Stimulated activated naive CD8-positive, alpha-beta T cell treated with anti-CD3 and anti-CD28 coated beads, Interleukin-15, Interleukin-2, amounts not matched to agents 100 U/mL and 50 U/mL, for 24 hours (primary cell): ENCODE measurements around the gene LSMEM2.
"Not testable (repeated sequence)": the region's sequence is repeated elsewhere in the genome, so short reads cannot be mapped to it uniquely, and the experiment has no call there.

Source experiments
- ATAC-seq: fragments of 150-1000 bp; cut with Tn5 transposase; one replicate; pipeline ENCODE4 v1.10.0; 2021
- DNase-seq: peaks from one replicate; pipeline ENCODE4 v3.0.0; 2021

LSMEM2 gene

DNA sequence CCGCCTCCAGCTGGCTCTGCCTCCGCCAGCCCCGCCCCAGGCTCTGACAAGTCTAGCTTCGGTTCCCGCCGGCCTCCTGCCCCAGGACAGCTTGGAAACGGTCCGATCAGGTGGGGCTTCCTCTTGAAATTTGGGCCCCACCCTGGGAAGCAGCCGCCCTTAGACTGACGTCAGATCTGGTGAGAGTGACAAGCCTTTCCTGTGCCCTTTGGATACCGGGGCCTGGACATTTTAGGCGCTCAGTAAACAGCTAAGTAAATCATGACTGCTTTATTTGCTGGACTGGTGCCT, 20.7 kb downstream of the LSMEM2 start:
- no peak for ATAC-seq
- DNase-seq, result no peak

DNA sequence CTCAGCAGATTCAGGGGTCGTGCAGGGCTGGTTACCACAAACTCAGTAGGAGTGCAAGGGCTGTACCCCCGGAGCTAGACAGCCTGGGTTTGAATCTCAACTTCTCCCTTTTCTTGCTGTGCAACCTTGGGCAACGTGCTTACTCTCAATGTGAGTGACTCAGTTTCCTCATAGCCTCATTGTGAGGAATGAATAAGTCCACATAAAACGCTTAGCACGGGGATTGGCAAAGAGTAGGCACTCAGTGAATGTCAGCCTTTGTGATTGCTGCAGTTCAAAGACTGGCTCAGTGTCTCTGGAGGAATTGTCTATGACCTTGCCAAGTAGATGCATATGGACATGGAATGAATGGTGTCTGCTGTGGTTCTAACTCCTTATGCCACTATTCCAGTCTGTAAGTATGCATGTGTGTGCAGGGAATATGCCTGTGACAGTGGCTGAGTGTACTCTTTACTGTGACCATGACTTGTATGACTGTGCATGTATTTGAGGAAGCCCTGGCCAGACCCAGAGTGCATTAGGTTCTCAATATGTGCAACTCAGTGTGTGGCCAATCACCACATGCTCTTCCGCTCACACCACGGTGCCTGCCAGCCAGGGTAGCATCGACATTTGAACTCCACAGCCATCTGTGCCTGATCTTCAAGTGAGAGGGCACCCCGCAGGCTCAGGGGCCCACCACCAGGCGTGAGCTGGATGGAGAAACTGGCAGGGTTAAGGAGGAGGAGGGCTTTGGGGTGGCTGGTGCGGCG, 21.2 kb downstream of the LSMEM2 start:
- no peak for DNase-seq
- no peak for ATAC-seq

- no peak for ATAC-seq
- no peak for DNase-seq
Measured at GRCh38 chr3:50300681-50301254, 21.9 kb downstream of the LSMEM2 start.

DNA sequence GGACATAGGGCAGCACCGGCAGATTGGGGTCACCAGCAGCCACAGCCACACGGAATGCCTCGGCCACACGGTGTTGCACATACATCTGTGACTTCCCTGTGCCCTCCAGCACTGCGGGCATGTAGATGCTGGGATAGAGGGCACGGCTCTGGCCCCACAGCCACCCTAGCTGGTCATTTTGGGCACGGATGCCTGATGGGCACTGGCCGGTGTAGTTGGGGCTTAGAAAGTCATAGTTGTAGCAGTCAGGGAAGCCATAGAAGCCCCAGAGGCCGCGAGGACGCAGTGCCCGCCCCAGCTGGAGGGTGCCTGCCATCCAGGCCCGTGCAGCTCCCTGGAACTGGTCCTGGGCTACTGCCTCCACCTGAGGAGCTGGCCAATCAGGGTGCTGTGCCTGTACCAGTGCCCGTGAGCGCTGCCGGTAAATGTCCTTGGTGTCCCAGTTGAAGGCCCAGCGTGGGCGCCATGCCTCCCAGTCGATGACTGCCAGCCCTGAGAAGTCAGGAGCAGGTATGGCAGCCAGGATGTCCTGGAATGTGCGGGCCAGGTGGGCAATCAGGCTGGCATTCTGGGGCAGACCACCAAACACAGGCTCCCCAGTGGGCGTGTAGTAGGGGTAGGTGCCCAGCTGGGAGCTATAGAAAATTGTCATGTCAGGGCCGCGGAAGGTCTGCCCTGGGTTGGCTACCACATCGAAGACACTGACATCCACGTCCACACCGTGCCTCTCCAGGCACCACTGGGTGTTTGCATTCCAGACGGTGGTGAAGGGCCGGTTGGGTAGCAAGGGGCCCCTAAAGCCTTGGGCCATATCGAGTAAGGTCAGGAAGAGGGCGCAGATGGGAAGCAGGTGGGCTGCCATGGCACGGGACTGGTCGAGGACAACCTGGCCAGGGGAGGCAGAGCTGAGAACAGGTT, 23.5 kb downstream of the LSMEM2 start:
- DNase-seq (no peak), ATAC-seq (no peak)

DNA sequence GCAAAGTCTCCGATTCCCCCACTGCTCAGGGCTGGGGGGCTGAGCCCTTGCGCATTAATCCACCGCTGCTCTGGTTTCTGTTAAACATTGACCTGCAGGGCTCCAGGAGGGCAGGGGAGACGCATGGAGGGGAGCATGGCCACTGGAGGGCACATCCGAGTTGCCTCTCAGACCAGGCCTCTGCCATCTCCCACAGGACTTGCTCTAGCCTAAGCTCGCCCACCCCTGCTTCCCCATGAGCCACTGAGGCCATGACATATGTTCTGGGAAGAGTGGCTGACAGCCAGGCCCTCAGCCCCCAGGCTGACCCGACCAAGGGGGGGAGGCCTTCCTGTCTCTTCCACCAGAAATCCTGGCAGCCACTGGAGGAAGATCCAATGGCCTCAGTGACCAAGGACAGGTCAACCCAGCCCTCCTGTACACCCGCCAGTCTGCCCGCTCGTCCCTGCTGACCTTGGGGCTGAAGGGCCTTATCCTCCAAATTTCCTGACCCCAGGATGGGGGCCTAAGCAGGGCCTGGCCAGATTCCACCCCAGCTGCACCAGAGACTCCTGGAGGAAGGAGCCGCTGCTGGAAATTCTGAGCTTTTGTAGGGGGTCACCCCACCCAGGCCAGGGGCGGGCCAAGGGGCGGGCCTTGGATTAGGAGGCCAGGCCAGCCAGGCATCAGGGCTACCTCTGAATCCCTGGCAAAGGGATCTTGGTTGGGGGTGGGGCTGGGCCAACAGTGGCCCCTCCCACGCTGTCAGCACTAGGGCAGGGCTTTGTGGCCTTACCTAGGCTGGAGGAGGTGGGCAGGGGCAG, 24.3 kb downstream of the LSMEM2 start, which contains the start of gene HYAL1:
Gene HYAL1 (minus strand): TSS at position 562 of the 803 bp plus-strand sequence. CDS start 618 bp downstream, outside the sequence.
- ATAC-seq, result no peak

GRCh38 chr3:50304601-50305000, 25.7 kb downstream of the LSMEM2 start:
- ATAC-seq, result peak; percentile 47
- DNase-seq, result no peak

More for the DNA sequence above, 24.3 kb downstream of the LSMEM2 start, which contains the start of gene HYAL1:
- no peak for DNase-seq

DNA sequence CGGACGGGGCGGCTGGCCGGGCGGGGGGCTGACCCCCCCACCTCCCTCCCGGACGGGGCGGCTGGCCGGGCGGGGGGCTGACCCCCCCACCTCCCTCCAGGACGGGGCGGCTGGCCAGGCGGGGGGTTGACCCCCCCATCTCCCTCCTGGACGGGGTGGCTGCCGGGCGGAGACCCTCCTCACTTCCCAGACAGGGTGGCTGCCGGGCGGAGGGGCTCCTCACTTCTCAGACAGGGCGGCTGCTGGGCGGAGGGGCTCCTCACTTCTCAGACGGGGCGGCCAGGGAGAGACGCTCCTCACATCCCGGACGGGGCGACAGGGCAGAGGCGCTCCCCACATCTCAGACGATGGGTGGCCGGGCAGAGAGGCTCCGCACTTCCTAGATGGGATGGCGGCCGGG, 33.2 kb downstream of the LSMEM2 start:
- not testable (repeated sequence) for ATAC-seq, DNase-seq

- DNase-seq (no peak), ATAC-seq (no peak)
Measured at GRCh38 chr3:50314342-50314741, 35.5 kb downstream of the LSMEM2 start.

- no peak for ATAC-seq
- DNase-seq, result no peak
Measured at GRCh38 chr3:50314816-50315215, 35.9 kb downstream of the LSMEM2 start.

DNA sequence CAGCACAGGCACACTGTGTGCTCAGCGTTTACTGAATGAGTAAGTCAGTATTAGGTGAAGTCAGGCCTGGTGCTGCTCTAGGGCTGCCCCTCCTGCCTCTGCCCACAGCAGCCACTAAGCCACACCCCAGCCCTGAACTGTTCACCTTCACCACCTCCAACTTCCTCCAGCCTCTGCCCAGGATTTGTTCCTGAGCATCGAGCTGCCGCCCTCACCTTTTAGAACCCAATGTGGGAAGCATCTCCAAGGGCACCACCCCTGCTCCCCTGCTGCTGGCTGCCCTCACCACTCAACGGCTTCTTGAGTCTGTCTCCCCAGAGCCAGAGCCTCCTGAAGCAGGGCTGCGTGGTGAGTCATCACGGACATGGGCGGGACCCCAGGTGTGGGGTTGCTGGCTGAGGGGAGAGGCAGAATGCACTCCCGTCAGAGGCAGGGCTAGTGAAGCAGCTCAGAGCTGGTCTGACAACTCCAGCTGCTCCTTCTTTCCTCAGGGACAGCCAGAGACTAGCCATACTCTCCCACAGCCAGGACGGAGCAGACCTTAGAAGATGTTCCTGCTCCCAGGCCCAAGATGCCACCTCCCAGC, 37.9 kb downstream of the LSMEM2 start:
- ATAC-seq (peak; percentile 33), DNase-seq (peak; percentile 63)

DNA sequence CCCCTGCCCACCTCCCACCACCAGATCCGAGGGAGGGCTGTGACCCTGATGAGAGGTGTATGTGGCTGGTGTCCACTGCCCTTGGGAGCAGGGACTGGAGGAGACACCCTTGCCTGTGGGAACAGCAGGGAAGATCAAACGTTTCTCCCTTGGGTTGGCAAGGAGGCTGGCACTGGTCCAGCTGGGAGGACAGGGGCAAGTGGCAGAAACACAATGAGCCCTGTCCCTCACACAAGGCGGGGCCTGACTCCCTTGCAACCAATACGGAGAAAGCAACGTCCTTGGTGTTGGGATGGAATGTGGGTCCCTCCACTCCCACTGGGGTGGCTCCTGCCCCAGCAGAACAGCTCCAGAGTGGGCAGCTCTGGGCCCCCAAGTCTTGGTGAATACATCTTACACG, 38.4 kb downstream of the LSMEM2 start:
- ATAC-seq (no peak), DNase-seq (no peak)

DNA sequence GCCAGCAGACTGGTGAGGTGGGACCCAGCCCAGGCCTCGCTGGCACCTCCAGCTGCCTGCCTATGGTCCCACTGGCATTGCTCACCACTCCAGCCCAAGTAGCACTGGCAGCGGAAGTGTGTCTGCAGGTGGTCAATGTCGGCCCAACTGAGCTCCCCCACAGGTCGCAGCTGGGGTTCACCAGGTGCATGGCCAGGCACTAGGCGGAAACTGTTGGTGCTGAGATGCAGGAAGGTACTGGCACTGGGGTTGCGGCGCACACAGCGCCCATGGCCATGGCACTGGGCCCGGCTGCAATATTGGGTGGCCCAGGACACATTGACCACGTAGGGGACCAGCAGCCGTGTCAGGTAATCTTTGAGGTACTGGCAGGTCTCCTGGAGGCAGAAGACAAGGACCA, 39.3 kb downstream of the LSMEM2 start:
- DNase-seq (no peak), ATAC-seq (no peak)

DNA sequence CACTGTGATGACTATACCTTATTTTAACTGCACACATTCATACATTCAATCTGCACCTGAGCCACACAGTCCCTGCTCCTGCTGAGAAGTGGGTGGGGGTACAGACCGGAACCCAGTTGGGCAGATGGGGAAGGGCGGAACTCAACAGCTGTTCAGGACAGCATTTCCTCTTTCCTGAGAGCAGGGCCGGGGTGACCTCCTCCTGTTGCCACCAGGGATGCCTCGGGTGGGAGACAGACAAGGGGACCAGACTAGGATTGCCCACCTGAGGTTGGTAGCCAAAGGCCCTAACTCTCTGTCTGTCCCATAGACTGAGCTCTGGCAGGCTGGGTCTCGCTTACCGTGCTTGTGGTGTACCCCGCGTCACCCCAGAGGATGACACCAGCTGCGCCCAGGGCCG, 39.7 kb downstream of the LSMEM2 start:
- DNase-seq (no peak), ATAC-seq (no peak)

DNA sequence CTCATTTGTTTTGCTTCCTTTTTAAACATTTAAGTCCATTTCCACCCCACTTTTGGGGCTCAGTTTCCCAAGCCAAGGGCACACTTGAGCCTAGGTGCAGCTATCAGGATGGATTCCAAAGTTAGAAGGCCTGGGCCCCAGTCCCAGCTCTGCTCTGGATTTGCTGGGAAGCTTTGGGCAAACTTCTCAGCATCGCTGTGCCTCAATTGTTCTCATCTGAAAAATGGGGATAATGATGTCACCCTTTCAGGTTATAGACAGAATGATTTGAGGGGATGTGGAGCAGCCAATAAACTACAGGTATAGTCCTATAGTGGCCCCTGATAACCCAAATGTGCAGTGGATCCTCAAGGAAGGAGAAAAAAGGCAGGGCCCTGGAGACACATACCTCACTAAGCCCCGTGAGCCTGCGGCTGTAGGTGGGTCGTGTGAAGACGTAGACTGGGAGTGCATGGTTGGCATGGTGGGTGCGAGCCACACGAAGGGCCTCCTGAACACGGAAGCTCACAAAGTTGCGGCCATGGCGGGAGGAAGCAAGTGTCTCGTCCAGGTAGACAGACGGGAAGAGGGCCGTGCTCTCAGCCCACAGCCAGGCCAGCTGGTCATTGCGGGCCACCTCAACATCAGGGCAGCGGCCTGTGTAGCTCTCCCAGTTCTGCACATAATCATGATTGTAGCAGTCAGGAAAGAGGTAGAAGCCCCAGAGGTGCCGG, 40.5 kb downstream of the LSMEM2 start:
- no peak for ATAC-seq
- no peak for DNase-seq

DNA sequence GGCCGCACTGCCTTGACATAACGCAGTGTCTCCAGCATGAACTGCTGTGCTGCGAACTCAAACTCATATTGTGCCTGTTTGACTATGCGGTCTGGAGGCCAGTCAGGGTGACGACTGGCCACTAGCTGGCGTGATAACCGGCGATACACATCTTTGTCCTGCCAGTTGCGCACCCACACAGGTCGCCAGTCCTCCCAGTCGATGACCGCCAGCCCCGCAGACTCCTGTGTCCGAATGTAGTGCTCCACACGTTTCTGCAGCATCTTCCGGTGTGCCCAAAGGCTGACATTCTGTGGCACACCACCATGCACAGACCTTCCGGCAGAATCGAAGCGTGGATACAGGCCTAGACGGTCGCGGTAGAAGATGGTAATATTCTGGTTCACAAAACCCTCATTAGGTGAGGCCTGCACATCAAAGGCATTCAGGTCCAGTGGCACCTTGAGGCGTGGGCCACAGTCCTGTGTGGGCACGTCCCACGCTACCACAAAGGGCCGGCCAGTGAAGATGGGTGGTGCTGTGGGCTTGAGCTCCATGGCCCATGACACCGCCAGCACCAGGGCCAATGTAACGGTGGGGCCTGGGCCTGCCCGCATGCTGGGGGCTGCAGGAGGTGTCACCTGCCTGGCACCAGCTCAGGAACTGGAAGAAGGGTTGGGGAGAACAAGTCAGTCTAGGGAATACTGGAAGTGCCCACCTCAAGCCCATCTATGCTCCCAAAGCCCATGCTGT, 41.2 kb downstream of the LSMEM2 start:
- ATAC-seq (no peak), DNase-seq (no peak)

GRCh38 chr3:50320853-50321335, 42.0 kb downstream of the LSMEM2 start:
- DNase-seq, result peak; percentile 74
- ATAC-seq, result peak; percentile 55

GRCh38 chr3:50321336-50322114, 42.6 kb downstream of the LSMEM2 start:
- DNase-seq, result peak; percentile 86
- ATAC-seq, result peak; percentile 81

DNA sequence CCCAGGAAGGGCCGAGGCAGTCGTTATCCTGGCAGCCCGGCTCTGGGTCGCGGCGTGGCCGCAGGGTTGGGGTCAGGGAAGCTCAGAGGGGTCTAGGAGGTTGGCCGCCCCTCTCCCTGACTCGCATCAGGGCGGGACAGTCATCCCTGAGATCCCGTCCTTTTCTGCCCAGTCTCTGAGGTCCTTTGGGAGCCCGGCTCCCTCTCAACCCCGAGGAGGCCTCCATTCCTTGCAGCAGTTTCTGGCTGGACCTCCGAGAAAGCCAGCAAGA, 43.2 kb downstream of the LSMEM2 start:
- ATAC-seq (no peak), DNase-seq (no peak)

DNA sequence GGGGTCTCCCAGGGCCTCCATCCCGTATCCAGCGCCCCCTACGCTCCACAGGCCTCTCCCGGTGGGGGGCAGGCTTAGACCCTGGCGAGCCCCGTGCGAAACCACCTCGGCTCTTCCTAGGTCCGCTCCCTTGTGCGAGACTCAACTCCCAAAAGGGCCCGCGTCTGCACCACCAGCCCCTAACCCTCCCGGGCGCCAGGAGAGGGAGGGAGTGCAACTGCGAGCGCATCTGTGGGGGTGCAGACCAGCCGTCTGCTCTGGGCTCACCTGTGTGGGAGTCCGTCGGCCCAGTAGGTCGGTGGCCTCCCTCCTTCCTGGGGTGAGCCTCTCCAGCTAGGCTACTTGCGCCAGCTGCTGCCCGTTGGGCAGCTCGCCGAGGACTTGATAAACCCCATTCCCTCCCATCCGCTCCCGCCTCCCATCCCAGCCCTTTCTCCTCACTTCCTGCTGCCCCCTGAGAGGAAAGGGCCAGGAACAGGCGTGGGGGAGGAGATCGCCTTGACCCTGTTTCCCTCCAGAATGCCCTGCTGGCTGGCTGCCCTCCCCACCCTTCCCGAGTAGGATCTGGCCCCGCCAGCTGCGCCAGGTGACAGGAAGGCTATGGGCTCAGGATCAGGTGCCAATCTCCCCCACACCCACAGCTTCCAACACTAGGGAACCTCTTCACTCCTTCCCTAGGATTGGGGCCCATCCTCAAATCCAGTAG, 43.7 kb downstream of the LSMEM2 start, which contains the start of gene HYAL2:
Gene HYAL2 (minus strand): TSS at position 360 of the 706 bp plus-strand sequence. CDS start 2,256 bp downstream, outside the sequence.
- DNase-seq, result no peak
- no peak for ATAC-seq
